H9 (cell line): ENCODE results near the gene SIGLEC5. TPM values are rescaled to one million over a fixed set of nuclear protein-coding genes. Genes with fewer than 3 reads are reported as not detected.
"Not testable (repeated sequence)": the region's sequence is repeated elsewhere in the genome, so short reads cannot be mapped to it uniquely, and the experiment has no call there.

Source experiments
- DNase-seq: peaks from one replicate; pipeline ENCODE4 v3.0.0-alpha.2; 2017
- H2AFZ ChIP-seq: one replicate; pipeline ENCODE4 v1.6.1; 2013; ENCODE audit warnings: mild to moderate bottlenecking, low read length, control low read depth, moderate library complexity
- H2AK5ac ChIP-seq: 2 replicates; pipeline ENCODE4 v1.6.1; 2013; ENCODE audit warnings: low read length, control low read depth, mixed read lengths; ENCODE audit not compliant: insufficient read length
- H2BK120ac ChIP-seq: one replicate; pipeline ENCODE4 v1.6.1; 2013; ENCODE audit warnings: low read depth, mild to moderate bottlenecking, low read length, control low read depth, inconsistent platforms; ENCODE audit not compliant: poor library complexity, severe bottlenecking
- H2BK12ac ChIP-seq: 2 replicates; pipeline ENCODE4 v1.6.1; 2013; ENCODE audit warnings: low read length, control low read depth, mixed read lengths, low read depth; ENCODE audit not compliant: insufficient read length
- H2BK15ac ChIP-seq: 2 replicates; pipeline ENCODE4 v1.6.1; 2013; ENCODE audit warnings: low read depth, low read length, control low read depth
- H2BK20ac ChIP-seq: one replicate; pipeline ENCODE4 v1.6.1; 2013; ENCODE audit warnings: low read depth, mild to moderate bottlenecking, low read length, control low read depth, inconsistent platforms; ENCODE audit not compliant: poor library complexity, severe bottlenecking
- H2BK5ac ChIP-seq: 2 replicates; pipeline ENCODE4 v1.6.1; 2013; ENCODE audit warnings: low read length, control low read depth, mixed read lengths; ENCODE audit not compliant: insufficient read length
- H3K14ac ChIP-seq: 2 replicates; pipeline ENCODE4 v1.6.1; 2013; ENCODE audit warnings: low read length, control low read depth; ENCODE audit not compliant: insufficient read depth
- H3K18ac ChIP-seq: 2 replicates; pipeline ENCODE4 v1.6.1; 2013; ENCODE audit warnings: low read depth, mild to moderate bottlenecking, mixed read lengths, low read length, control low read depth; ENCODE audit not compliant: insufficient read length
- H3K23ac ChIP-seq: 2 replicates; pipeline ENCODE4 v1.6.1; 2013; ENCODE audit warnings: low read length, control low read depth, mixed read lengths, low read depth; ENCODE audit not compliant: insufficient read length
- H3K23me2 ChIP-seq: 2 replicates; pipeline ENCODE4 v1.6.1; 2013; ENCODE audit warnings: low read depth, mild to moderate bottlenecking, mixed read lengths, low read length, control low read depth; ENCODE audit not compliant: insufficient read length, poor library complexity, severe bottlenecking
- H3K27ac ChIP-seq: 2 replicates; pipeline ENCODE4 v1.5.1; 2013; ENCODE audit warnings: low read length, control low read depth, mixed read lengths, low read depth; ENCODE audit not compliant: insufficient read length
- H3K27me3 ChIP-seq: 2 replicates; pipeline ENCODE4 v1.6.1; 2013; ENCODE audit warnings: low read length, control low read depth, inconsistent platforms; ENCODE audit not compliant: insufficient read depth
- H3K4ac ChIP-seq: 2 replicates; pipeline ENCODE4 v1.6.1; 2013; ENCODE audit warnings: low read depth, mild to moderate bottlenecking, control low read depth, inconsistent platforms, low read length, moderate library complexity
- H3K4me1 ChIP-seq: 2 replicates; pipeline ENCODE4 v1.6.1; 2013; ENCODE audit warnings: low read length, control low read depth, inconsistent platforms; ENCODE audit not compliant: insufficient read depth
- H3K4me2 ChIP-seq: 2 replicates; pipeline ENCODE4 v1.6.1; 2013; ENCODE audit warnings: low read length, control low read depth, mixed read lengths; ENCODE audit not compliant: insufficient read length, insufficient read depth
- H3K56ac ChIP-seq: 2 replicates; pipeline ENCODE4 v1.6.1; 2013; ENCODE audit warnings: low read depth, mild to moderate bottlenecking, mixed read lengths, low read length, control low read depth; ENCODE audit not compliant: insufficient read length
- H3K79me1 ChIP-seq: 2 replicates; pipeline ENCODE4 v1.6.1; 2013; ENCODE audit warnings: low read depth, mild to moderate bottlenecking, moderate library complexity, low read length, control low read depth, inconsistent platforms; ENCODE audit not compliant: insufficient read depth, poor library complexity, severe bottlenecking
- H3K79me2 ChIP-seq: 2 replicates; pipeline ENCODE4 v1.6.1; 2013; ENCODE audit warnings: low read length, control low read depth, inconsistent platforms; ENCODE audit not compliant: insufficient read depth
- H3K9ac ChIP-seq: 2 replicates; pipeline ENCODE4 v1.6.1; 2013; ENCODE audit warnings: low read length, control low read depth, mixed read lengths; ENCODE audit not compliant: insufficient read length; ENCODE audit errors: extremely low read depth
- H3K9me3 ChIP-seq: one replicate; pipeline ENCODE4 v1.6.1; 2013; ENCODE audit warnings: low read depth, low read length, inconsistent platforms; ENCODE audit not compliant: control insufficient read depth
- H3T11ph ChIP-seq: one replicate; pipeline ENCODE4 v1.6.1; 2013; ENCODE audit warnings: mild to moderate bottlenecking, low read length, control low read depth, inconsistent platforms
- H4K20me1 ChIP-seq: one replicate; pipeline ENCODE4 v1.6.1; 2013; ENCODE audit not compliant: control insufficient read depth, insufficient read length, insufficient read depth
- H4K5ac ChIP-seq: 2 replicates; pipeline ENCODE4 v1.6.1; 2013; ENCODE audit warnings: low read depth, mild to moderate bottlenecking, mixed read lengths, low read length, control low read depth; ENCODE audit not compliant: insufficient read length
- H4K8ac ChIP-seq: replicated peaks from 2 replicates; pipeline ENCODE4 v1.6.1; 2013; ENCODE audit warnings: low read length, control low read depth, mixed read lengths, low read depth; ENCODE audit not compliant: insufficient read length
- H4K91ac ChIP-seq: 2 replicates; pipeline ENCODE4 v1.6.1; 2013; ENCODE audit warnings: low read depth, mild to moderate bottlenecking, moderate library complexity, mixed read lengths, low read length, control low read depth; ENCODE audit not compliant: insufficient read length
- H3K27ac Mint-ChIP-seq, 3 experiments: 2 replicates in 2 of 3; 3 replicates in 1 of 3; pipeline ENCODE4 v1.8.0; 2020 to 2021; ENCODE audit warnings: mixed read lengths in 3 of 3, mild to moderate bottlenecking in 1 of 3, moderate library complexity in 1 of 3
- H3K27me3 Mint-ChIP-seq: 2 replicates; pipeline ENCODE4 v1.8.0; 2021; ENCODE audit warnings: low read depth, mild to moderate bottlenecking, moderate library complexity, mixed read lengths
- H3K36me3 Mint-ChIP-seq, 3 experiments: 2 replicates in 2 of 3; 3 replicates in 1 of 3; pipeline ENCODE4 v1.8.0; 2020 to 2021; ENCODE audit warnings: low read depth in 3 of 3, mixed read lengths in 3 of 3; ENCODE audit not compliant: insufficient read depth in 1 of 3
- H3K4me1 Mint-ChIP-seq, 2 experiments: 2 replicates each; pipeline ENCODE4 v1.8.0; 2020; ENCODE audit warnings: mixed read lengths in 2 of 2
- H3K4me3 Mint-ChIP-seq, 2 experiments: 2 replicates in 1 of 2; 3 replicates in 1 of 2; pipeline ENCODE4 v1.8.0; 2020 to 2021; ENCODE audit warnings: mild to moderate bottlenecking in 2 of 2, mixed read lengths in 2 of 2, moderate library complexity in 1 of 2
- H3K9me3 Mint-ChIP-seq, 2 experiments: 2 replicates in 1 of 2; 3 replicates in 1 of 2; pipeline ENCODE4 v1.8.0; 2020; ENCODE audit warnings: mild to moderate bottlenecking in 2 of 2, mixed read lengths in 2 of 2, moderate library complexity in 1 of 2
- WGBS: extraction: QIAGEN DNeasy Blood & Tissue Kit; methylation state at CpG from one replicate; pipeline ENCODE4 v1.1.7; 2013; ENCODE audit warnings: missing lambda C conversion rate, low lambda C conversion rate, mixed read lengths; ENCODE audit not compliant: insufficient read length; ENCODE audit errors: extremely low coverage; 5-methylcytosine and 5-hydroxymethylcytosine counted together
- total RNA-seq: library from RNA; stranded (reverse); gene quantifications from 2 replicates; pipeline ENCODE4 v1.2.1, GENCODE V29; 2021
- TF ChIP-seq, protein P1 (sequence below): fragments of 200-600 bp; sonication (generic); conservative IDR thresholded peaks from 3 replicates; pipeline ENCODE4 v1.8.0; 2021; ENCODE audit warnings: antibody characterized with exemption, mild to moderate bottlenecking

SIGLEC5 gene
- total RNA-seq, 1 experiment from 2014 or later: not detected

DNA sequence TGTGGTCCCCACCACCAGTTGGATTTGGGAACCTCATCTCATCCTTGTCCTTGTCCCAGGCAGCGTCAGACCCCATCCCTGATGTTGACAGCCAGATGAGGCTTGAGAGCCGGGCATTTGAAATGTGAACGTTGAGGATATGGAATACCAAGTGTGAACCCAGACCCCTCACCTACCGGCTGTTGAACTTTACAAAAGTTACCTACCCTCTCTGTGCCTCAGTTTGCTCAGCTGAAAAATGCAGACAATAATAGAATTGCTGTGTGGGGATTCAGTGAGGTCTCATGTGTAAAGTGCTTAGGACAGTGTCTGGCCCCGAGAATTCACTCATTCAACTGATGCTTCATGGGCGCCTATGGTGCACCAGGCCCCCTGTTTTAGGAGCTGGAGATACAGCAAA, 17.1 kb upstream of the SIGLEC5 start:
- peaks cover 61 to 87% of the 10 kb centered on the region in 2 experiments for H3K9me3 Mint-ChIP-seq
- no peak overlapping the region for H3K27ac Mint-ChIP-seq
- H3K14ac ChIP-seq: no peak overlapping the region

DNA sequence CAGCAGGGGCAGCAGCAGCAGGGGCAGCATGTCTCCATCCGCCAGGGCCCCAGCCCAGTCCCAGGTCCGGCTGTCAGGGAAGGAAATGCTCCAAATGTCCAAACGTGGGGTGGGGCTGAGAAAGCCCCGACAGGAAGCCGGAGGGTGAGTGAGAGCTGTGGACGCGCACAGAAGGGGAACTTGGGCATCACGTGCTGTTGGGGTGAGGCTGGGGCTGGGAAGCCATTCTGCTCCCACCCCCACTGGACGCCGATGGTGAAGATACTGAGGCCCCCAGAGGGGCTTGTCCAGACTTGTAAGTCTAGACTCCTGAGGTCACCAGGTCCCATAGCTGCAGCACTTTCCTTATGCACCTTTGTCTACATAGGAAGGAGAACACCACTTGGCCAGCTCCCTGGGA, 16.5 kb upstream of the SIGLEC5 start, which contains the start of gene SIGLEC14:
Gene SIGLEC14, minus strand, starts transcription at position 96 of the 400 bp plus-strand sequence. Its CDS starts 66 bp downstream, at position 30.
- H4K8ac ChIP-seq, H3K79me1 ChIP-seq, H3K27ac ChIP-seq, H2BK120ac ChIP-seq, H2BK5ac ChIP-seq, H2BK20ac ChIP-seq, DNase-seq, H3K23me2 ChIP-seq, H3K4me1 Mint-ChIP-seq, H3K56ac ChIP-seq, H3K4me2 ChIP-seq, H4K20me1 ChIP-seq, H3K79me2 ChIP-seq, H3K9ac ChIP-seq, H3K36me3 Mint-ChIP-seq, H2BK15ac ChIP-seq, H3K18ac ChIP-seq, H3K4ac ChIP-seq, H4K5ac ChIP-seq, H3K23ac ChIP-seq, H3K27me3 ChIP-seq, H3K4me1 ChIP-seq, H2AK5ac ChIP-seq, H3K9me3 ChIP-seq, H3K27ac Mint-ChIP-seq, H3T11ph ChIP-seq, H2BK12ac ChIP-seq, H3K4me3 Mint-ChIP-seq, H2AFZ ChIP-seq, H4K91ac ChIP-seq, H3K14ac ChIP-seq: not testable (repeated sequence)
- peaks cover 62 to 87% of the 10 kb centered on the region in 2 experiments for H3K9me3 Mint-ChIP-seq
- peaks cover 44% of the 10 kb centered on the region for H3K27me3 Mint-ChIP-seq
- WGBS: no CpG with 5 or more reads among the region's 10 CpGs

More for the DNA sequence above, 17.1 kb upstream of the SIGLEC5 start:
- no peak overlapping the region for H3T11ph ChIP-seq
- no peak overlapping the region for H2BK20ac ChIP-seq
- H4K91ac ChIP-seq: no peak overlapping the region
- H3K18ac ChIP-seq: no peak overlapping the region
- no peak overlapping the region for H2AK5ac ChIP-seq
- Mint-ChIP-seq H3K4me3 (no peak overlapping the region), H3K4me1 (peaks cover 0 to 4% of the 10 kb centered on the region in 2 experiments; a peak in 2 of 4 replicates), H3K36me3 (peaks cover 0 to 6% (median 0%) of the 10 kb centered on the region in 3 experiments; a peak in 2 of 7 replicates), H3K27me3 (peaks cover 48% of the 10 kb centered on the region)
- no peaks in the 10 kb centered on the region for H3K79me2 ChIP-seq
- no peak overlapping the region for H3K4ac ChIP-seq
- no peak for DNase-seq
- no peaks in the 10 kb centered on the region for H3K23me2 ChIP-seq
- H3K4me1 ChIP-seq: no peaks in the 10 kb centered on the region
- no peak overlapping the region for H3K23ac ChIP-seq
- H3K79me1 ChIP-seq: no peaks in the 10 kb centered on the region
- no peak overlapping the region for H3K27ac ChIP-seq
- no peak overlapping the region for H4K5ac ChIP-seq
- H2AFZ ChIP-seq: no peak overlapping the region
- WGBS: no CpG with 5 or more reads among the region's 6 CpGs
- H4K8ac ChIP-seq: no peak overlapping the region
- TF ChIP-seq, protein P1, sequence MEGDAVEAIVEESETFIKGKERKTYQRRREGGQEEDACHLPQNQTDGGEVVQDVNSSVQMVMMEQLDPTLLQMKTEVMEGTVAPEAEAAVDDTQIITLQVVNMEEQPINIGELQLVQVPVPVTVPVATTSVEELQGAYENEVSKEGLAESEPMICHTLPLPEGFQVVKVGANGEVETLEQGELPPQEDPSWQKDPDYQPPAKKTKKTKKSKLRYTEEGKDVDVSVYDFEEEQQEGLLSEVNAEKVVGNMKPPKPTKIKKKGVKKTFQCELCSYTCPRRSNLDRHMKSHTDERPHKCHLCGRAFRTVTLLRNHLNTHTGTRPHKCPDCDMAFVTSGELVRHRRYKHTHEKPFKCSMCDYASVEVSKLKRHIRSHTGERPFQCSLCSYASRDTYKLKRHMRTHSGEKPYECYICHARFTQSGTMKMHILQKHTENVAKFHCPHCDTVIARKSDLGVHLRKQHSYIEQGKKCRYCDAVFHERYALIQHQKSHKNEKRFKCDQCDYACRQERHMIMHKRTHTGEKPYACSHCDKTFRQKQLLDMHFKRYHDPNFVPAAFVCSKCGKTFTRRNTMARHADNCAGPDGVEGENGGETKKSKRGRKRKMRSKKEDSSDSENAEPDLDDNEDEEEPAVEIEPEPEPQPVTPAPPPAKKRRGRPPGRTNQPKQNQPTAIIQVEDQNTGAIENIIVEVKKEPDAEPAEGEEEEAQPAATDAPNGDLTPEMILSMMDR: no peak
- no peaks in the 10 kb centered on the region for H3K27me3 ChIP-seq
- no peak overlapping the region for H3K4me2 ChIP-seq
- no peak overlapping the region for H2BK5ac ChIP-seq
- no peaks in the 10 kb centered on the region for H3K9me3 ChIP-seq
- no peak overlapping the region for H2BK15ac ChIP-seq
- no peak overlapping the region for H3K56ac ChIP-seq
- no peaks in the 10 kb centered on the region for H4K20me1 ChIP-seq
- H2BK12ac ChIP-seq: no peak overlapping the region
- no peak overlapping the region for H2BK120ac ChIP-seq
- no peak overlapping the region for H3K9ac ChIP-seq
